Measurements from ENCODE around the gene NRIP1.
A peak's percentile ranks its signal among the peaks of the same experiment; 100 is the strongest.
"Not testable (repeated sequence)": the region's sequence is repeated elsewhere in the genome, so short reads cannot be mapped to it uniquely, and the experiment has no call there.

Gene NRIP1

GRCh38 chr21:15037095-15037899 lies 27.5 kb downstream of the NRIP1 start:
- Mint-ChIP-seq H3K36me3 (ENCODE audit: low read depth) (peaks cover 65% of the 10 kb centered on the region), H3K9me3 (no peaks in the 10 kb centered on the region), H3K4me1 (peaks cover 19% of the 10 kb centered on the region), H3K4me3 (no peak overlapping the region), H3K27me3 (ENCODE audit: low read depth) (no peaks in the 10 kb centered on the region), H3K27ac (peak overlapping the region in 1 of 3 experiments; percentile 2)
- no peak for TF ChIP-seq CTCF (IDR thresholded peaks at IDR 0.05; ENCODE audit: unreplicated experiment in 3 of 3)

DNA sequence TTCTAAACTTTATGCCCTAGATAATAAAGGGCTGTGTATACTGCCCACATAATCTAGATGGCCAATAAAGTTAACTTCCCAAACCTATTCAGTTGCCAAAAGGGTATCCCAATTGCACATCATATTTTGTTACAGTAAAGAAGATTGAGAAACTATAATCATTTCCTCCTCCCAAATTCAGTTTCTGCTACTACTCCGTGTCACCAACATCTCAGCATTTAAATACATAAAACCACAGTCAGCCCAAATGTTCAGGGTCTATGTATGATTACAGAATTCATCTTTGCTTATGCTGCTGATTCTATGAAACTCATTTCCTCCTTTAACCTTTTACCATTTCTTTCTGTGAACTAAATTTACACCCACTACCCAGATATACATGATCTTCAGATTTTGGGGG lies 28.6 kb downstream of the NRIP1 start:
- H3K9me3 Mint-ChIP-seq, result no peaks in the 10 kb centered on the region
- TF ChIP-seq CTCF (IDR thresholded peaks at IDR 0.05; ENCODE audit: unreplicated experiment in 3 of 3), result no peak
- H3K4me1 Mint-ChIP-seq, result peaks cover 19% of the 10 kb centered on the region
- no peak overlapping the region for H3K4me3 Mint-ChIP-seq
- H3K36me3 Mint-ChIP-seq (ENCODE audit: low read depth), result peaks cover 63% of the 10 kb centered on the region
- peak overlapping the region in 1 of 3 experiments; percentile 53 for H3K27ac Mint-ChIP-seq
- H3K27me3 Mint-ChIP-seq (ENCODE audit: low read depth), result no peaks in the 10 kb centered on the region

GRCh38 chr21:15034126-15034853 lies 30.5 kb downstream of the NRIP1 start:
- Mint-ChIP-seq H3K4me3 (no peak overlapping the region), H3K36me3 (ENCODE audit: low read depth) (peaks cover 59% of the 10 kb centered on the region), H3K9me3 (peaks cover 3% of the 10 kb centered on the region), H3K27me3 (ENCODE audit: low read depth) (no peaks in the 10 kb centered on the region), H3K27ac (peak overlapping the region; percentile 12 to 68 (median 58)), H3K4me1 (peaks cover 26% of the 10 kb centered on the region)
- TF ChIP-seq CTCF (IDR thresholded peaks at IDR 0.05; ENCODE audit: unreplicated experiment in 3 of 3), result no peak

DNA sequence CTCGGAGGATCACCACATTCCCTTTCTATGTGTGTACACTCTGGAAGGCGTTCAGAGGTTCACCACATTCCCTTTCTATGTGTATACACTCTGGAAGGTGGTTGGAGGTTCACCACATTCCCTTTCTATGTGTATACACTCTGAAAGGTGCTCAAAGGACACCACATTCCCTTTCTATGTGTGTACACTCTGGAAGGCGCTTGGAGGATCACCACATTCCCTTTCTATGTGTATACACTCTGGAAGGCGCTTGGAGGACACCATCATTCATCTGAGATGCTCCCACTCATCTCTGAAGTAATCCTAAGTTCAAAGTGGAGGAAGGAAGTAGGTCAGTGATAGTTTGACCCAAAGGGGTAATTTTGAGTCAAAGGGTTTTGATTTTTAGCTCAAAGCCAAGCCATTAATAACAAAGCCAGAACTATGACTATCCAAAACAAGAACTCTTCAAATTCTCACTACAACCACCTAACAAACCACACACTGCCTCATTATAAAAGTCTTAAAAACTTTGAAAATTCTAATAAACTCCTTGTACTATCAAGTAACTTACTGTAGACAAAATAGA lies 32.9 kb downstream of the NRIP1 start:
- peaks cover 38% of the 10 kb centered on the region for H3K36me3 Mint-ChIP-seq (ENCODE audit: low read depth)
- peaks cover 38% of the 10 kb centered on the region for H3K4me1 Mint-ChIP-seq
- H3K27ac Mint-ChIP-seq, result no peak overlapping the region
- no peak overlapping the region for H3K4me3 Mint-ChIP-seq
- no peak for TF ChIP-seq CTCF (IDR thresholded peaks at IDR 0.05; ENCODE audit: unreplicated experiment in 3 of 3)
- peaks cover 3% of the 10 kb centered on the region for H3K9me3 Mint-ChIP-seq
- no peaks in the 10 kb centered on the region for H3K27me3 Mint-ChIP-seq (ENCODE audit: low read depth)

GRCh38 chr21:15031362-15031761 lies 33.4 kb downstream of the NRIP1 start:
- H3K4me3 Mint-ChIP-seq; H3K27me3 Mint-ChIP-seq (ENCODE audit: low read depth); H3K9me3 Mint-ChIP-seq; H3K27ac Mint-ChIP-seq: not testable (repeated sequence)
- H3K4me1 Mint-ChIP-seq, result peaks cover 37% of the 10 kb centered on the region
- peaks cover 37% of the 10 kb centered on the region for H3K36me3 Mint-ChIP-seq (ENCODE audit: low read depth)

- Mint-ChIP-seq H3K36me3 (ENCODE audit: low read depth) (peaks cover 33% of the 10 kb centered on the region), H3K4me1 (peaks cover 32% of the 10 kb centered on the region)
- not testable (repeated sequence) for H3K4me3 Mint-ChIP-seq; H3K9me3 Mint-ChIP-seq; H3K27ac Mint-ChIP-seq; H3K27me3 Mint-ChIP-seq (ENCODE audit: low read depth)
Measured at GRCh38 chr21:15030861-15031260, 33.9 kb downstream of the NRIP1 start.
